Stimulated activated CD8-positive, alpha-beta memory T cell treated with anti-CD3 and anti-CD28 coated beads, Interleukin-15, amount 100 ng/mL, for 24 hours (primary cell): ENCODE measurements around the gene FRG1.
"Not testable (repeated sequence)": the region's sequence is repeated elsewhere in the genome, so short reads cannot be mapped to it uniquely, and the experiment has no call there.

Experiments used
- DNase-seq: peaks from one replicate; pipeline ENCODE4 v3.0.0-alpha.2; 2020; ENCODE audit warnings: low read depth

Gene FRG1

DNA sequence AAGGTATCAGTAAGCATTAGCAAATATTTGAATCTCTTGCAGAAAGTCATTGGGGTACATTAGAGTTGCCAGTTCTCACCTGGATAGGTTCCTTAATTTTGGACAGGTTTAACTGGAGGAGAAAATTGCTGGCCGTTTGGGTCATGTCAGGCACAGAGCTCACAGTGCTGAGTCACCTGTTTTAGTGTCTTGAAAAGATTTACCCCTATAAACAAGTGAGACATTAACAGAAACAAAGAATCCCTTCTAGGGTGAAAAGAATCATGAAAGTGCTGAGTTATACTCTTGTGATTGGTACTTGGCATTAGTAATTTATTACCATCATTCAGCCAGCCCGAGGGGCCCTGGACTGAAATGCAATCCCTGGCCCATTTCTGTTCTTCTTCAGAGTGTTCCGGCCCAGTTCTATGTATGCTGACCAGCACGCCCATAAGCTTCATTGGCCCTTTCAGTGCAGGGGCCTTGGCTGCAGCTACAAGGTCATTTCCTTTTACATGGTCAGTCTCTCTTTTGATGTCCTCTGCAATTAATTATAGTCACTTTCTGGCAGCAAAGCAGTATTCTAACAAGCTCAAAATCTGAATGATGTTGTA is 45.1 kb downstream of the FRG1 start:
- not testable (repeated sequence) for DNase-seq

- no peak for DNase-seq
Measured at GRCh38 chr4:189988877-189989431, 48.3 kb downstream of the FRG1 start.

DNA sequence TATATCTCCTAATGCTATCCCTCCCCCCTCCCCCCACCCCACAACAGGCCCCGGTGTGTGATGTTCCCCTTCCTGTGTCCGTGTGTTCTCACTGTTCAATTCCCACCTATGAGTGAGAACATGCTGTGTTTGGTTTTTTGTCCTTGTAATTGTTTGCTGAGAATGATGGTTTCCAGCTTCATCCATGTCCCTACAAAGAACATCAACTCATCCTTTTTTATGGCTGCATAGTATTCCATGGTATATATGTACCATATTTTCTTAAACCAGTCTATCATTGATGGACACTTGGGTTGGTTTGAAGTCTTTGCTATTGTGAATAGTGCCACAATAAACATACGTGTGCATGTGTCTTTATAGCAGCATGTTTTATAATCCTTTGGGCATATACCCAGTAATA is 49.3 kb downstream of the FRG1 start:
- not testable (repeated sequence) for DNase-seq
